Prostate gland (tissue), 2 donors: Measurements from ENCODE around the gene SEMA4F. TPM values are rescaled to one million over a fixed set of nuclear protein-coding genes. Genes with fewer than 3 reads are reported as not detected.

ENCODE experiments used
- DNase-seq: peaks from one replicate; pipeline ENCODE4 v3.0.0-alpha.2; 2019; ENCODE audit warnings: low spot score
- H3K27ac ChIP-seq, 2 donors: fragments of 200-600 bp; sonication (generic); 2 replicates each; pipeline ENCODE4 v1.5.1; 2017 to 2019
- H3K27me3 ChIP-seq: fragments of 200-600 bp; sonication (generic); replicated peaks from 2 replicates; pipeline ENCODE4 v1.5.1; 2019; ENCODE audit not compliant: insufficient read depth
- H3K36me3 ChIP-seq, 2 donors: fragments of 200-600 bp; sonication (generic); 1 replicate in 1 of 2; 2 replicates in 1 of 2; pipeline versions ENCODE4 v1.5.1 to v1.8.1; 2017 to 2019
- H3K4me1 ChIP-seq: fragments of 200-600 bp; sonication (generic); replicated peaks from 2 replicates; pipeline ENCODE4 v1.5.1; 2019
- H3K4me3 ChIP-seq, 2 donors: fragments of 200-600 bp; sonication (generic); 2 replicates each; pipeline ENCODE4 v1.5.1; 2017 to 2019
- H3K9me3 ChIP-seq: fragments of 200-600 bp; sonication (generic); 2 replicates; pipeline ENCODE4 v1.5.1; 2017
- POLR2A ChIP-seq: fragments of 450-650 bp; IDR thresholded peaks from one replicate; pipeline ENCODE4 v1.6.1; 2016; ENCODE audit warnings: antibody characterized with exemption, mild to moderate bottlenecking
- POLR2AphosphoS5 ChIP-seq: sonication (generic); formaldehyde crosslinking; IDR thresholded peaks from one replicate; pipeline ENCODE4 v1.6.1; 2017; ENCODE audit warnings: antibody characterized with exemption
- WGBS: methylation state at CpG from one replicate; pipeline ENCODE4 v1.1.5; 2018; 5-methylcytosine and 5-hydroxymethylcytosine counted together
- intact Hi-C: fragments of 100-400 bp; cut with DNase I; formaldehyde crosslinking; loops from one replicate; pipeline ENCODE4 v1.14.2; 2022
- total RNA-seq, 2 donors: library from RNA; depleted of rRNA; stranded (reverse); fragments of >200 nt; gene quantifications; one replicate each; pipeline ENCODE4 v1.1.0, GENCODE V29; 2016
- TF ChIP-seq, protein P1 (sequence below), 4 experiments: fragments of 200-600 bp in 2 of 4; fragments of 450-650 bp in 2 of 4; sonication (generic) in 2 of 4; IDR thresholded peaks; 1 replicate in 3 of 4; 2 replicates in 1 of 4; pipeline ENCODE4 v1.5.1; 2016 to 2019; ENCODE audit warnings: antibody characterized with exemption in 4 of 4, mild to moderate bottlenecking in 2 of 4, moderate library complexity in 2 of 4

Gene SEMA4F
- total RNA-seq, 2 donors from 2014 or later, result 12.3 to 16.5 TPM

DNA sequence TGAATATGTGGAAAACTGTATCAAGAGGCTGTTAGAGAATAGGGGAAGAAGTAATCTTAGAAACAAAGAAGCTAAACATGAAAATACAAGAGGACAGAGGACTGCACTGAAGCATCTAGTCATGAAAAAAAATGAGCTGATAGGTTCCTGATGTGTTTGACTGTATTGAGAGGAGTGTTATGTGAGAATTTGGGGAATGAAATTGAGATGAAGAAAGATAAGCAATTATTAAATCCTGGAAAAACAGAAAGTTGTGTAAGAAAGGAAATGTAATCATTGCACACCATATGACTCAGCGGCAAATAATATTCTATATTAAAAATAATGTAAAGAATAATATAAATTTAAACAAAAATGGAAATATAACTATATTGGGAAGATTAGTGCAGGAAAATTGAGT lies 71.2 kb downstream of the SEMA4F start:
- Histone ChIP-seq H3K27me3 (no peaks in the 10 kb centered on the region), H3K9me3 (no peaks in the 10 kb centered on the region), H3K4me3 (no peak overlapping the region), H3K36me3 (no peaks in the 10 kb centered on the region), H3K4me1 (no peaks in the 10 kb centered on the region), H3K27ac (no peak overlapping the region)
- intact Hi-C loops, result no loop called here
- no peak for DNase-seq
- TF ChIP-seq POLR2A (no peak), POLR2AphosphoS5 (no peak)
- TF ChIP-seq, protein P1, sequence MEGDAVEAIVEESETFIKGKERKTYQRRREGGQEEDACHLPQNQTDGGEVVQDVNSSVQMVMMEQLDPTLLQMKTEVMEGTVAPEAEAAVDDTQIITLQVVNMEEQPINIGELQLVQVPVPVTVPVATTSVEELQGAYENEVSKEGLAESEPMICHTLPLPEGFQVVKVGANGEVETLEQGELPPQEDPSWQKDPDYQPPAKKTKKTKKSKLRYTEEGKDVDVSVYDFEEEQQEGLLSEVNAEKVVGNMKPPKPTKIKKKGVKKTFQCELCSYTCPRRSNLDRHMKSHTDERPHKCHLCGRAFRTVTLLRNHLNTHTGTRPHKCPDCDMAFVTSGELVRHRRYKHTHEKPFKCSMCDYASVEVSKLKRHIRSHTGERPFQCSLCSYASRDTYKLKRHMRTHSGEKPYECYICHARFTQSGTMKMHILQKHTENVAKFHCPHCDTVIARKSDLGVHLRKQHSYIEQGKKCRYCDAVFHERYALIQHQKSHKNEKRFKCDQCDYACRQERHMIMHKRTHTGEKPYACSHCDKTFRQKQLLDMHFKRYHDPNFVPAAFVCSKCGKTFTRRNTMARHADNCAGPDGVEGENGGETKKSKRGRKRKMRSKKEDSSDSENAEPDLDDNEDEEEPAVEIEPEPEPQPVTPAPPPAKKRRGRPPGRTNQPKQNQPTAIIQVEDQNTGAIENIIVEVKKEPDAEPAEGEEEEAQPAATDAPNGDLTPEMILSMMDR (IDR thresholded peaks at IDR 0.05), result no peak
- 92% methylated on average over 1 of the region's 1 CpG for WGBS

DNA sequence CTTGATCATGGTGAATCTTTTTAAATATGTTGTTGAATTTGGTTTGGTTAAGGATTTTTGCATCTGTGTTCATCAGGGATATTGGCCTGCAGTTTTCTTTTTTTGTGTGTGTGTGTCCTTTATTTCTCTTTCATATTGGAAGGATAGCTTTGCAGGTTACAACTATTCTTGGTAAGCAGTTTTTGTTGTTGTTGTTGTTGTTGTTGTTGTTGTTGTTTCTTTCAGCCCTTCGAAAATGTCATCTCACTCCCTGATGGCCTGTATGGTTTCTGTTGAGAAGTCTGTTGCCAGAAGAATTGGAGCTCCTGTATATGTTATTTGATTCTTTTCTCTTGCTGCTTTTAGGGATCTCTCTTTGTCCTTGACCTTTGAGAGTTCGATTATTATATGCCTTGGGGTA lies 74.8 kb downstream of the SEMA4F start:
- 94% methylated on average over 2 of the region's 2 CpGs for WGBS
- intact Hi-C loops, result no loop called here
- Histone ChIP-seq H3K4me3 (no peak overlapping the region), H3K4me1 (no peaks in the 10 kb centered on the region), H3K27ac (no peak overlapping the region), H3K9me3 (no peaks in the 10 kb centered on the region), H3K36me3 (no peaks in the 10 kb centered on the region), H3K27me3 (no peaks in the 10 kb centered on the region)
- no peak for DNase-seq
- TF ChIP-seq POLR2A, result no peak
- TF ChIP-seq POLR2AphosphoS5, result no peak
- TF ChIP-seq, protein P1 (IDR thresholded peaks at IDR 0.05), result no peak

DNA sequence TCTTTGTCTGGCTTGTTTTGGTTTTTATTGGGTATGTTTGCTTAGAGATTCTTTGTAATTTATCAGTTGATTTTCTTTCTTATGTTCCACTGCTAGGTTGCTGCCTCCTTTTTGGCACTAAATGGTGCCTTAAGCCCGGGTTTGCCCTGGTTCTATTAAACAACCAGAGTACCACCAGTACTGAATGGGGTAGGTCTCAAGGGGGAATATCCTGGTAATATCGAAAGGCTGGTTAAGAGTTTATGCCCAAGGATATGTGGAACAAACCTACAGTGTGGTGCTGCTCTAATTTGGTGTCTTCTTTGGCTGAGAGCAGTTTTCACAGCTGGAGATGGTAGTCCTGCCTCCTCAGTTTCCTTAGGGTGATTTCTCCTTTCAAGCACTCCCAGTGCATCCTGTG lies 76.5 kb downstream of the SEMA4F start:
- no peak overlapping the region for H3K27ac ChIP-seq
- WGBS, result 90% methylated on average over 2 of the region's 2 CpGs
- DNase-seq, result no peak
- H3K27me3 ChIP-seq, result no peaks in the 10 kb centered on the region
- intact Hi-C loops, result no loop called here
- no peaks in the 10 kb centered on the region for H3K9me3 ChIP-seq
- no peaks in the 10 kb centered on the region for H3K36me3 ChIP-seq
- TF ChIP-seq POLR2A (no peak), POLR2AphosphoS5 (no peak)
- TF ChIP-seq, protein P1 (IDR thresholded peaks at IDR 0.05), result no peak
- no peak overlapping the region for H3K4me3 ChIP-seq
- no peaks in the 10 kb centered on the region for H3K4me1 ChIP-seq

Other genes with a start within 250 kb of the SEMA4F start
- gene C2orf81, start 232.6 kb upstream of the SEMA4F start, total RNA-seq, result 1 to 10 TPM; 6.1 to 6.8 TPM
- 10 to 100 TPM; 11.4 to 19.4 TPM for gene WDR54, start 232.5 kb upstream of the SEMA4F start, total RNA-seq
- 10 to 100 TPM; 24.5 to 26.0 TPM for gene RTKN, start 212.3 kb upstream of the SEMA4F start, total RNA-seq
- 10 to 100 TPM; 28.3 to 46.7 TPM for gene INO80B, start 199.2 kb upstream of the SEMA4F start, total RNA-seq
- gene WBP1, start 195.8 kb upstream of the SEMA4F start, total RNA-seq, result 100 to 1,000 TPM in 1 of 2 donors, 10 to 100 TPM in 1; 73.3 to 158 TPM
- gene MOGS, start 188.9 kb upstream of the SEMA4F start, total RNA-seq, result 10 to 100 TPM; 57.1 to 68.3 TPM
- gene MRPL53, start 181.6 kb upstream of the SEMA4F start, total RNA-seq, result 10 to 100 TPM; 28.2 to 63.3 TPM
- gene CCDC142, start 171.2 kb upstream of the SEMA4F start, total RNA-seq, result 10 to 100 TPM; 28.0 to 28.3 TPM
- gene TTC31, start 171.2 kb upstream of the SEMA4F start, total RNA-seq, result 10 to 100 TPM; 24.0 to 27.6 TPM
- 1 to 10 TPM in 1 of 2 donors, not detected in 1; 1.2 TPM for gene LBX2, start 154.6 kb upstream of the SEMA4F start, total RNA-seq
- gene PCGF1, start 146.6 kb upstream of the SEMA4F start, total RNA-seq, result 10 to 100 TPM; 13.6 to 14.7 TPM
- under 1 TPM in 1 of 2 donors, not detected in 1; 0.97 TPM for gene TLX2, start 139.8 kb upstream of the SEMA4F start, total RNA-seq
- not detected for gene DQX1, start 128.0 kb upstream of the SEMA4F start, total RNA-seq
- 100 to 1,000 TPM; 101 to 124 TPM for gene AUP1, start 124.5 kb upstream of the SEMA4F start, total RNA-seq
- 10 to 100 TPM; 19.1 to 37.9 TPM for gene HTRA2, start 124.3 kb upstream of the SEMA4F start, total RNA-seq
- 10 to 100 TPM in 1 of 2 donors, 1 to 10 TPM in 1; 1.3 to 10.7 TPM for gene LOXL3, start 100.3 kb upstream of the SEMA4F start, total RNA-seq
- gene DOK1, start 99.5 kb upstream of the SEMA4F start, total RNA-seq, result 10 to 100 TPM in 1 of 2 donors, 1 to 10 TPM in 1; 4.5 to 18.9 TPM
- gene M1AP, start 5.9 kb upstream of the SEMA4F start, total RNA-seq, result 10 to 100 TPM in 1 of 2 donors, under 1 TPM in 1; 0.18 to 10.9 TPM
- 100 to 1,000 TPM in 1 of 2 donors, 1 to 10 TPM in 1; 8.7 to 114 TPM for gene HK2, start 179.9 kb downstream of the SEMA4F start, total RNA-seq